ENCODE data around the gene C10orf90. TPM values are rescaled to one million over a fixed set of nuclear protein-coding genes. Genes with fewer than 3 reads are reported as not detected.

Gene C10orf90
- total and polyA plus RNA-seq, 8 donors: 0.32 to 0.64 (median 0.47) TPM; not detected in 5

GRCh38 chr10:126391192-126391885 is 279.2 kb downstream of the C10orf90 start:
- H3K27ac ChIP-seq: no peak overlapping the region
- H3K4me1 ChIP-seq: peaks cover 0 to 9% (median 0%) of the 10 kb centered on the region in 3 donors
- TF ChIP-seq CTCF (IDR thresholded peaks at IDR 0.05): no peak
- FAIRE-seq (no peak), ATAC-seq (no peak), DNase-seq (no peak)
- WGBS, 2 donors: 39 to 41% methylated on average over 9 of the region's 9 CpGs
- H3K9me3 ChIP-seq: no peaks in the 10 kb centered on the region
- H3K4me3 ChIP-seq: no peak overlapping the region
- H3K27me3 ChIP-seq: no peaks in the 10 kb centered on the region
- intact Hi-C loops (cut with DNase I): no loop called here
- no peaks in the 10 kb centered on the region for H3K36me3 ChIP-seq

- no peak overlapping the region for H3K4me3 ChIP-seq
- no peaks in the 10 kb centered on the region for H3K36me3 ChIP-seq
- DNase-seq (no peak), ATAC-seq (no peak), FAIRE-seq (no peak)
- no peak overlapping the region for H3K27ac ChIP-seq
- intact Hi-C loops (cut with DNase I): no loop called here
- H3K4me1 ChIP-seq: peaks cover 0 to 9% (median 0%) of the 10 kb centered on the region in 3 donors
- no peaks in the 10 kb centered on the region for H3K9me3 ChIP-seq
- 77 to 78% methylated on average over 4 of the region's 4 CpGs for WGBS, 2 donors
- no peak for TF ChIP-seq CTCF (IDR thresholded peaks at IDR 0.05)
- no peaks in the 10 kb centered on the region for H3K27me3 ChIP-seq
Observed at GRCh38 chr10:126390324-126390723, 280.2 kb downstream of the C10orf90 start.

GRCh38 chr10:126387931-126388911 is 282.3 kb downstream of the C10orf90 start, which contains the start of gene ADAM12:
Gene ADAM12 (minus strand): TSS chr10:126388477. CDS start chr10:126388145, 332 bp downstream.
- 3% methylated on average over 97 to 127 of the region's 127 CpGs for WGBS, 2 donors
- Histone ChIP-seq H3K36me3 (no peaks in the 10 kb centered on the region), H3K9me3 (no peaks in the 10 kb centered on the region), H3K4me1 (peaks cover 0 to 9% (median 0%) of the 10 kb centered on the region in 3 donors), H3K27ac (no peak within 1 kb of the TSS), H3K27me3 (no peaks in the 10 kb centered on the region), H3K4me3 (peak within 1 kb of the TSS; percentile 12 to 55 (median 38))
- peak; percentile 41 to 74 (median 46) for ATAC-seq
- intact Hi-C loops (cut with DNase I): no loop called here
- FAIRE-seq: no peak
- TF ChIP-seq CTCF (IDR thresholded peaks at IDR 0.05): no peak
- DNase-seq: peak in 4 of 6 donors; percentile 17 to 66 (median 43)

- intact Hi-C loops (cut with DNase I): no loop called here
- Histone ChIP-seq H3K4me1 (peaks cover 0 to 9% (median 0%) of the 10 kb centered on the region in 3 donors), H3K27ac (no peak overlapping the region), H3K36me3 (no peaks in the 10 kb centered on the region), H3K4me3 (peak overlapping the region; percentile 12 to 55 (median 38)), H3K9me3 (no peaks in the 10 kb centered on the region), H3K27me3 (no peaks in the 10 kb centered on the region)
- DNase-seq (peak; percentile 35 to 88 (median 59)), FAIRE-seq (no peak), ATAC-seq (peak; percentile 84 to 92 (median 88))
- peak; percentile 16 to 67 (median 61) for TF ChIP-seq CTCF (IDR thresholded peaks at IDR 0.05)
- 1 to 2% methylated on average over 45 to 50 of the region's 50 CpGs for WGBS, 2 donors
Observed at GRCh38 chr10:126387041-126387921, 283.2 kb downstream of the C10orf90 start.
